HEK293T (cell line): ENCODE results near the gene NKTR.

Experiments used
- CTCF ChIA-PET: fragments of 350-600 bp; formaldehyde crosslinking; extraction: SDS; loops from one replicate; lab custom pipeline; 2021; ENCODE audit warnings: antibody characterized with exemption, inconsistent platforms; lab: Yijun Ruan, JAX
- POLR2A ChIA-PET: fragments of 350-600 bp; formaldehyde crosslinking; extraction: SDS; loops from one replicate; lab custom pipeline; 2020; ENCODE audit warnings: antibody characterized with exemption, inconsistent platforms; lab: Yijun Ruan, JAX
- DNase-seq: peaks from one replicate; pipeline ENCODE4 v3.0.0; 2012; ENCODE audit warnings: mixed read lengths; ENCODE audit errors: extremely low spot score
- ARNT ChIP-seq: fragments of 450-650 bp; IDR thresholded peaks from 2 replicates; pipeline ENCODE4 v1.6.1; 2017; ENCODE audit warnings: mild to moderate bottlenecking
- BHLHE40 ChIP-seq: fragments of 450-650 bp; IDR thresholded peaks from 2 replicates; pipeline ENCODE4 v1.6.1; 2016; ENCODE audit warnings: mild to moderate bottlenecking, moderate library complexity, borderline replicate concordance
- CTBP1 ChIP-seq: fragments of 450-650 bp; IDR thresholded peaks from 2 replicates; pipeline ENCODE4 v1.6.1; 2016; ENCODE audit warnings: borderline replicate concordance
- ELF4 ChIP-seq: fragments of 450-650 bp; IDR thresholded peaks from 2 replicates; pipeline ENCODE4 v1.6.1; 2017; ENCODE audit warnings: antibody characterized with exemption
- FOXA1 ChIP-seq: fragments of 450-650 bp; IDR thresholded peaks from 2 replicates; pipeline ENCODE4 v1.6.1; 2016; ENCODE audit warnings: mild to moderate bottlenecking
- FOXK2 ChIP-seq: fragments of 450-650 bp; IDR thresholded peaks from 2 replicates; pipeline ENCODE4 v1.6.1; 2016; ENCODE audit warnings: mild to moderate bottlenecking
- FOXM1 ChIP-seq: fragments of 450-650 bp; IDR thresholded peaks from 2 replicates; pipeline ENCODE4 v1.6.1; 2017; ENCODE audit warnings: mild to moderate bottlenecking, borderline replicate concordance
- HDGF ChIP-seq: fragments of 450-650 bp; IDR thresholded peaks from 2 replicates; pipeline ENCODE4 v1.6.1; 2017; ENCODE audit warnings: antibody characterized with exemption, borderline replicate concordance
- L3MBTL2 ChIP-seq: fragments of 450-650 bp; conservative IDR thresholded peaks from 2 replicates; pipeline ENCODE4 v1.6.1; 2016; ENCODE audit warnings: mild to moderate bottlenecking
- LEF1 ChIP-seq: fragments of 450-650 bp; IDR thresholded peaks from 2 replicates; pipeline ENCODE4 v1.6.1; 2017; ENCODE audit warnings: mild to moderate bottlenecking, borderline replicate concordance
- NFRKB ChIP-seq: fragments of 450-650 bp; IDR thresholded peaks from 2 replicates; pipeline ENCODE4 v1.6.1; 2016; ENCODE audit warnings: mild to moderate bottlenecking, moderate library complexity
- SP1 ChIP-seq: fragments of 450-650 bp; IDR thresholded peaks from 2 replicates; pipeline ENCODE4 v1.6.1; 2017
- SUZ12 ChIP-seq: fragments of 450-650 bp; IDR thresholded peaks from 2 replicates; pipeline ENCODE4 v1.6.1; 2016; ENCODE audit warnings: mild to moderate bottlenecking
- TARDBP ChIP-seq: fragments of 450-650 bp; IDR thresholded peaks from 2 replicates; pipeline ENCODE4 v1.6.1; 2016
- ZNF384 ChIP-seq: fragments of 450-650 bp; IDR thresholded peaks from 2 replicates; pipeline ENCODE4 v1.6.1; 2016
- TF ChIP-seq, protein P1 (sequence below): fragments of 450-650 bp; IDR thresholded peaks from 2 replicates; pipeline ENCODE4 v1.6.1; 2016

The NKTR gene

GRCh38 chr3:42682301-42683070 lies 82.0 kb downstream of the NKTR start:
- DNase-seq: no peak
- TF ChIP-seq LEF1: no peak
- no peak for TF ChIP-seq FOXK2
- TF ChIP-seq ARNT: no peak
- no peak for TF ChIP-seq SUZ12
- TF ChIP-seq, protein P1, sequence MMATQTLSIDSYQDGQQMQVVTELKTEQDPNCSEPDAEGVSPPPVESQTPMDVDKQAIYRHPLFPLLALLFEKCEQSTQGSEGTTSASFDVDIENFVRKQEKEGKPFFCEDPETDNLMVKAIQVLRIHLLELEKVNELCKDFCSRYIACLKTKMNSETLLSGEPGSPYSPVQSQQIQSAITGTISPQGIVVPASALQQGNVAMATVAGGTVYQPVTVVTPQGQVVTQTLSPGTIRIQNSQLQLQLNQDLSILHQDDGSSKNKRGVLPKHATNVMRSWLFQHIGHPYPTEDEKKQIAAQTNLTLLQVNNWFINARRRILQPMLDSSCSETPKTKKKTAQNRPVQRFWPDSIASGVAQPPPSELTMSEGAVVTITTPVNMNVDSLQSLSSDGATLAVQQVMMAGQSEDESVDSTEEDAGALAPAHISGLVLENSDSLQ: no peak
- TF ChIP-seq CTBP1: no peak
- TF ChIP-seq FOXM1: no peak
- no peak for TF ChIP-seq SP1
- no peak for TF ChIP-seq L3MBTL2
- TF ChIP-seq BHLHE40: no peak
- CTCF ChIA-PET: no interaction called here
- POLR2A ChIA-PET: no interaction called here

- POLR2A ChIA-PET: no interaction called here
- CTCF ChIA-PET: interaction anchor here (0.6 kb wide), 1 partner anchor 135 kb away, joined by 3 read pairs; no protein-coding TSS in a partner anchor
- no peak for TF ChIP-seq NFRKB
- TF ChIP-seq ARNT: no peak
- TF ChIP-seq, protein P1: no peak
- TF ChIP-seq SUZ12: no peak
- TF ChIP-seq TARDBP: no peak
- no peak for TF ChIP-seq FOXA1
- no peak for TF ChIP-seq ZNF384
- no peak for TF ChIP-seq LEF1
- no peak for TF ChIP-seq FOXK2
- TF ChIP-seq ELF4: no peak
- no peak for TF ChIP-seq BHLHE40
- DNase-seq: peak; percentile 61
Observed at GRCh38 chr3:42683875-42684598, 83.6 kb downstream of the NKTR start.

DNA sequence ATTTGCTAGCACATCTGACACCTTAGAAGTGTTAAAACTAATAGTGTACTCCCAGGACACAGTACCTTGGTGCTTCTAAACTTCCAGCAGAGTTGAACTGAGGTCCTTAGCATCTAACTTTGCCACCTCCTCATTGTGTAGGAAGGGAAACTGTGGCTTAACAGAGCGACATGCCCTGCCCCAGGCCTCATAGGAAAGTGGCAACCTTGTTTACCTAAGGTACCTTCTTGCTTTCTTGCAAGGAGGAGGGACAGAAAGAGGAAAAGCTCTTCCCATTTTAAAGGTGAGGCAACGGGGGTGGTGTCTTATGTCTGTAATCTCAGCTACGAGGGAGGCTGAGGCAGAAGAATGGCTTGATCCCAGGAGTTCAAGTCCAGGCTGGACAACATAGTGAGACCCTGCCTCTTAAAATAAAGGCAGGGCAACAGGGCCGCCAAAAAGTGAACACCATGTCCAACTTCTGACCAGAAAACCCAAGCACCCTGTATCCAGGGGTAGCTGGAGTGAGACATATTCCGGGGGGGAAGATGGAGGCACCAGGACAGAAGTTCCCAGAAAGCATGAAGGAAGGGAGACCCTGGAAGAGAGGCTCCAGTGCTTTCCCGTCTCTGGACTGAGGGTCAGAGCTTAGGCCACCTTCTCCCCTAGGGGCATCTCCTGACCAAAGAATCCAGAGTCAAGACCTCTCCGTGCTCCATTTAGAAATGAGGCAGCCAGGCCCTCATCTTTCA lies 84.3 kb downstream of the NKTR start:
- no peak for TF ChIP-seq FOXA1
- no peak for TF ChIP-seq CTBP1
- no peak for TF ChIP-seq SUZ12
- TF ChIP-seq ZNF384: no peak
- TF ChIP-seq BHLHE40: no peak
- no peak for TF ChIP-seq NFRKB
- no peak for TF ChIP-seq L3MBTL2
- no peak for TF ChIP-seq FOXK2
- no peak for TF ChIP-seq ARNT
- TF ChIP-seq ELF4: no peak
- TF ChIP-seq SP1: no peak
- no peak for TF ChIP-seq TARDBP
- TF ChIP-seq FOXM1: no peak
- POLR2A ChIA-PET: no interaction called here
- no peak for DNase-seq
- CTCF ChIA-PET: no interaction called here

DNA sequence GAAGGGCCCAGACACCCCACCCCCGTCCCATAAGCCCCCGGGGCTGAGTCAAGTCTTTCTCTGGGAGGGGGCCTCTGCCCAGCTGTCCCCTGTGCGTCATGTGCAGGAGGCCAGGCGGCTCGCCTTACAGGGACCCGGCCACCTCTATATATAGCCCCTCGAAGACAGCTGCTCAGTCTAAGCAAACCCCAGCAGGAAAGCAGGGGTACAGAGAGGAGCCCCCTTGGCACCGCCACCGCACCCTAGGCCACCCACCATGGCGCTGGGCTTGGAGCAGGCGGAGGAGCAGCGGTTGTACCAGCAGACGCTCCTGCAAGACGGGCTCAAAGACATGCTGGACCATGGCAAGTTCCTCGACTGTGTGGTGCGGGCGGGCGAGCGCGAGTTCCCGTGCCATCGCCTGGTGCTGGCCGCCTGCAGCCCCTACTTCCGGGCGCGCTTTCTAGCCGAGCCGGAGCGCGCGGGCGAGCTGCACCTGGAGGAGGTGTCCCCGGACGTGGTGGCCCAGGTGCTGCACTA lies 84.9 kb downstream of the NKTR start, which contains the start of gene KLHL40:
TSS of gene KLHL40 (plus strand) at position 175 of the 519 bp plus-strand sequence. CDS start at position 257, 82 bp downstream.
- ChIA-PET POLR2A (no interaction called here), CTCF (no interaction called here)
- TF ChIP-seq SUZ12 (no peak), LEF1 (no peak), ZNF384 (no peak), HDGF (no peak), NFRKB (no peak)
- no peak for DNase-seq

- DNase-seq: no peak
- TF ChIP-seq SUZ12 (no peak), ELF4 (no peak), FOXA1 (no peak), SP1 (no peak)
- ChIA-PET POLR2A (no interaction called here), CTCF (no interaction called here)
Observed at GRCh38 chr3:42685891-42686820, 85.7 kb downstream of the NKTR start.
